ENCODE data around the gene IGIP.

The IGIP gene

GRCh38 chr5:140169410-140169809, 43.7 kb downstream of the IGIP start:
- H3K9me3 ChIP-seq: no peaks in the 10 kb centered on the region
- peaks cover 5 to 6% of the 10 kb centered on the region in 2 experiments for H3K4me1 ChIP-seq (ENCODE audit: control insufficient read depth in 1 of 2, insufficient read depth in 1 of 2, low read depth in 1 of 2, low read length in 1 of 2)

GRCh38 chr5:140172483-140172882, 46.7 kb downstream of the IGIP start:
- Histone ChIP-seq H3K36me3 (no peaks in the 10 kb centered on the region), H3K4me1 (ENCODE audit: control insufficient read depth in 1 of 2, insufficient read depth in 1 of 2, low read depth in 1 of 2, low read length in 1 of 2) (peaks cover 27 to 28% of the 10 kb centered on the region in 2 experiments), H3K4me3 (ENCODE audit: low read depth in 1 of 2, low read length in 1 of 2) (no peak overlapping the region), H3K27me3 (no peaks in the 10 kb centered on the region), H3K9me3 (no peaks in the 10 kb centered on the region), H3K27ac (no peak overlapping the region)
- no peak for TF ChIP-seq CTCF (IDR thresholded peaks at IDR 0.05)

More at GRCh38 chr5:140169410-140169809, 43.7 kb downstream of the IGIP start:
- TF ChIP-seq CTCF (IDR thresholded peaks at IDR 0.05): no peak
- Histone ChIP-seq H3K27ac (no peak overlapping the region), H3K27me3 (no peaks in the 10 kb centered on the region), H3K36me3 (no peaks in the 10 kb centered on the region), H3K4me3 (ENCODE audit: low read depth in 1 of 2, low read length in 1 of 2) (no peak overlapping the region)

- no peaks in the 10 kb centered on the region for H3K27me3 ChIP-seq
- H3K36me3 ChIP-seq: no peaks in the 10 kb centered on the region
- no peak for TF ChIP-seq CTCF (IDR thresholded peaks at IDR 0.05)
- H3K9me3 ChIP-seq: no peaks in the 10 kb centered on the region
- H3K27ac ChIP-seq: no peak overlapping the region
- peak overlapping the region in 1 of 2 experiments; percentile 67 for H3K4me3 ChIP-seq (ENCODE audit: low read depth in 1 of 2, low read length in 1 of 2)
- H3K4me1 ChIP-seq (ENCODE audit: control insufficient read depth in 1 of 2, insufficient read depth in 1 of 2, low read depth in 1 of 2, low read length in 1 of 2): peaks cover 39 to 43% of the 10 kb centered on the region in 2 experiments
Measured at GRCh38 chr5:140174014-140174413, 48.3 kb downstream of the IGIP start.

DNA sequence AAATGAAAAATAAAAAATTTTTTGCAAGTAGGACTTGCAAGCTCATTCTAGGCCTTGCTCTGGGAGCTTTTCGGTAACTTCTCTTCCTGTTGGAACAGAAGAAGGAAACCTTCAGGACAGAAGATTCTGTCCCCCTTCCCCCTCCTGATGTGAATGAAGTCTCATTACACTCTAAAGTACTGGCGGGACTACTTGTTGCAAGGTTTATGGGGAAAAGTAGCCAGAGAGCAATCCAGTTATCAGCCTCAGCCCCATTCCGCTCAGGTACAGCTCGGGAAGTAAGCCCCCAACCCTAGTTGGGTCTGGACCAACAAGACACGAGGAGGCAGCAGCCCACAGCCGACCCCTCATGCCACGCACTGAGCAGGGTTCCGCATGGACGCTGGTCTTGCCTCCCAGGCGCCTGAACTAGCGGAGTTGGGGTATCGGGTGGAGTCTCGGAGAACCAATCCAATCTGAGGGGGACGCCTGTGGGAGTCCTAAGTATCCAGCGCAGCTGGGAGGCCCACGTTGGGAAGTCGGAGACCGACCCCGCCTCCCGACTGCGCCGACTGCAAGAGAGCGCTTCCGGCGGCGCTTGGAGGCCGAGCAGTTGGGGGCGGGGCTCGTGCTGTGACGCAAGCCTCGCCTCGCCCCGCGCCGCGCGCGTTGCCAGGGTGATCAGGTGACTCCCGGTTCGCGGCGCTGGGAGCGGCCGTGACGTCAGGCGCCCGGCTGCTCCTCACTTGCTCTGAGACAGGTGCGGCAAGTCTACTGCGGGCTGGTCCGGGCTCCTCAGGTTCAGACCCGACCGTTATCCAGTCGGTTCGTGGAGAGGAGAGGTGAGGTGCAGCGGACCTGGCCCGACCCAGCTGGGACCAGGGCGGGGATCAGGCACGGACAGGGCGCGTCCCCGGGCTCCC, 49.0 kb downstream of the IGIP start, which contains the start of gene CYSTM1:
Gene CYSTM1 (plus strand): TSS at position 724 of the 902 bp plus-strand sequence. CDS start 19,278 bp downstream, outside the sequence.
- peak within 1 kb of the TSS; percentile 62 to 67 for H3K4me3 ChIP-seq (ENCODE audit: low read depth in 1 of 2, low read length in 1 of 2)
- H3K27ac ChIP-seq: peak within 1 kb of the TSS; percentile 95
- TF ChIP-seq CTCF (IDR thresholded peaks at IDR 0.05): peak; percentile 46

DNA sequence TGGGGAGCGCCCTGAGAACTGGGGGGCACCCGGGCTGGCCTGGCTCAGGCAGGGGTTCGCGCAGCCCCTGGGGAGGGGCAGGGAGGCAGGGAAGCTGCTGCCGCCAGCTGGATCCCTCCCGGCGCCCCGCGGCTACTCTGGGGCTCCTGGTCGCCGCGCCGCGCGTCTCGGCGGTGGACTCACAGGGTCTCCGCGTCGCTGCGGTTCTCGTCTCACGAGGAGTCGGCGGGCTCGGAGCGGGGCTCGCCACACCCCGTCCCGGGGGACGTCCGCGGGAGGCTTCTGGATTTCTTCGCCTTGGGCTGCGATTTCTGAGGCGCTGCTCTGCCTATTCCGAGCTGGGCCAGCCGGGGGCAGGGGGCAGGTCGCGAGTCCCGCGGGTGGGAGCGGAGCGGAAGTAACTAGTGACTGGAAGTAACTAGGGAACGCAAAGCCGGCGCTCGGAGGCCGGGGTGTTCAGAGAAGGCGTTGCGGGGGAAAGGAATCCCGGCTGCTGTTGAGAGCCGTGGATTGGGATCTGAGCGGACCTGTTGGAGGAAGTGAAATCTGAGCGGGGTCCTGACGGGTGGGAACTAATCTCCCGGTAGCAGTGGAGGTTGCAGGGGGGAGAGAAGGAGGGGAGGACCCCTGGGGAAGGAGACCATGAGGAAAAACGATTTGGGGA, 49.8 kb downstream of the IGIP start:
- Histone ChIP-seq H3K4me1 (ENCODE audit: control insufficient read depth in 1 of 2, insufficient read depth in 1 of 2, low read depth in 1 of 2, low read length in 1 of 2) (peaks cover 46 to 47% of the 10 kb centered on the region in 2 experiments), H3K36me3 (no peaks in the 10 kb centered on the region), H3K27me3 (no peaks in the 10 kb centered on the region), H3K9me3 (no peaks in the 10 kb centered on the region), H3K27ac (peak overlapping the region; percentile 95), H3K4me3 (ENCODE audit: low read depth in 1 of 2, low read length in 1 of 2) (peak overlapping the region; percentile 62 to 67)
- peak; percentile 37 for TF ChIP-seq CTCF (IDR thresholded peaks at IDR 0.05)

More for the DNA sequence above, 49.0 kb downstream of the IGIP start, which contains the start of gene CYSTM1:
- Histone ChIP-seq H3K36me3 (no peaks in the 10 kb centered on the region), H3K27me3 (no peaks in the 10 kb centered on the region), H3K9me3 (no peaks in the 10 kb centered on the region), H3K4me1 (ENCODE audit: control insufficient read depth in 1 of 2, insufficient read depth in 1 of 2, low read depth in 1 of 2, low read length in 1 of 2) (peaks cover 39 to 40% of the 10 kb centered on the region in 2 experiments)
